GM08714 (cell line): ENCODE measurements around the gene SCD.
"Not testable (repeated sequence)": the region's sequence is repeated elsewhere in the genome, so short reads cannot be mapped to it uniquely, and the experiment has no call there.

ENCODE experiments used
- H3K4me3 ChIP-seq: fragments of 200-500 bp; sonication (Bioruptor generic); 2 replicates; pipeline ENCODE4 v1.5.1; 2014; ENCODE audit warnings: mild to moderate bottlenecking, low read length, inconsistent platforms
- ZNF274 ChIP-seq: IDR thresholded peaks from 2 replicates; pipeline ENCODE4 v1.6.1; 2012; ENCODE audit warnings: mild to moderate bottlenecking, low read depth, low read length

The SCD gene

GRCh38 chr10:100364175-100364574, 17.1 kb downstream of the SCD start:
- TF ChIP-seq ZNF274 = no peak
- H3K4me3 ChIP-seq = no peak overlapping the region

GRCh38 chr10:100364735-100365391, 17.8 kb downstream of the SCD start:
- TF ChIP-seq ZNF274 = no peak
- no peak overlapping the region for H3K4me3 ChIP-seq

- no peak for TF ChIP-seq ZNF274
- no peak overlapping the region for H3K4me3 ChIP-seq
These were observed 21.7 kb downstream of the SCD start for GRCh38 chr10:100368721-100369120.

- no peak for TF ChIP-seq ZNF274
- no peak overlapping the region for H3K4me3 ChIP-seq
These were observed 23.9 kb downstream of the SCD start for GRCh38 chr10:100370714-100371481.

GRCh38 chr10:100371482-100372027, 24.5 kb downstream of the SCD start:
- no peak overlapping the region for H3K4me3 ChIP-seq
- no peak for TF ChIP-seq ZNF274

GRCh38 chr10:100372415-100373297, 25.6 kb downstream of the SCD start:
- TF ChIP-seq ZNF274 = no peak
- H3K4me3 ChIP-seq = peak overlapping the region; percentile 13; the same call in 1 of the 2 replicates

- H3K4me3 ChIP-seq = peak overlapping the region; percentile 66
- no peak for TF ChIP-seq ZNF274
These were observed 26.5 kb downstream of the SCD start for GRCh38 chr10:100373298-100374199.

- TF ChIP-seq ZNF274 = no peak
- H3K4me3 ChIP-seq = peak overlapping the region; percentile 66
These were observed 27.2 kb downstream of the SCD start for GRCh38 chr10:100374200-100374655.

GRCh38 chr10:100374677-100375353, 27.8 kb downstream of the SCD start:
- H3K4me3 ChIP-seq = not testable (repeated sequence)

GRCh38 chr10:100376656-100377055, 29.6 kb downstream of the SCD start:
- not testable (repeated sequence) for H3K4me3 ChIP-seq

GRCh38 chr10:100377830-100378229, 30.8 kb downstream of the SCD start:
- no peak overlapping the region for H3K4me3 ChIP-seq
- no peak for TF ChIP-seq ZNF274

GRCh38 chr10:100380400-100380799, 33.4 kb downstream of the SCD start:
- no peak overlapping the region for H3K4me3 ChIP-seq
- TF ChIP-seq ZNF274 = no peak

GRCh38 chr10:100382553-100382952, 35.5 kb downstream of the SCD start:
- no peak for TF ChIP-seq ZNF274
- H3K4me3 ChIP-seq = no peak overlapping the region

- TF ChIP-seq ZNF274 = no peak
- no peak overlapping the region for H3K4me3 ChIP-seq
These were observed 36.2 kb downstream of the SCD start for GRCh38 chr10:100383251-100383650.
